PFSK-1 (cell line): ENCODE data around the gene DHTKD1.

Experiments
- POLR2AphosphoS5 ChIP-seq: IDR thresholded peaks from 2 replicates; pipeline ENCODE4 v1.6.1; 2012; ENCODE audit warnings: low read depth, mild to moderate bottlenecking, control low read depth, low read length, moderate library complexity
- SIN3A ChIP-seq: IDR thresholded peaks from 2 replicates; pipeline ENCODE4 v1.6.1; 2012; ENCODE audit warnings: mild to moderate bottlenecking, low read length, moderate library complexity, borderline replicate concordance; ENCODE audit not compliant: insufficient read depth
- TAF1 ChIP-seq: IDR thresholded peaks from 2 replicates; pipeline ENCODE4 v1.6.1; 2012; ENCODE audit warnings: low read length, control low read depth, borderline replicate concordance; ENCODE audit not compliant: insufficient read depth

DNA sequence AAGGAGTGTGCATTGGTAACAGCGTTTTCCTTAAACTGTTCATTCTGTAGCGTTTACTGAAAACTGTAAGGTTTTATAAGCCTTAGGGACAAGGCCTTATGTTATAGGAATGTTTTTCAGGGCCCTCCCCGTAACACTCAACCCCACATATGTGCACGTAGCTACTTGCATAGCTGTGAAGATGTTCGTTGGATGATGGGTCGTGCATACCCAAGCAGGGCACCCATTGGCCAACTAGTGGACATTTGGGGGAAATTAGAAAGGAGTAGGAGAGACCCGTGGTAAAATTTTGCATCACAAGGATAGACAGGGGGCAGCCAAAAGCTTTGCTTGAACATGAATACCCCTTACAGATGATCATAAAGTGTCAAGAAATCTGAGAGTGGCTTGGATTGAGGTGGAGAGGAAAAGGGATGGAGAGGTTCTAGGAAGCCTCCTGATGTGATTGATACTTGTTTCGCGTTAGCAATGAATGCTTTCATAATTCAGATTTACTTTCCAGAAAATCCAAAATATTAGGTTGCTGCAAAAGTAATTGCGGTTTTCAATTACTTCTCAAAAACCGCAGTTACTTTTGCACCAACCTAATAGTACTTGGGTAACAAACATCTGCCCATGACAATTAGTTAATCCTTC, 61.6 kb downstream of the DHTKD1 start:
- no peak for TF ChIP-seq SIN3A
- TF ChIP-seq TAF1: no peak
- no peak for TF ChIP-seq POLR2AphosphoS5
